GM18861 (cell line): ENCODE data around the gene MYL7.
"Not testable (repeated sequence)": the region's sequence is repeated elsewhere in the genome, so short reads cannot be mapped to it uniquely, and the experiment has no call there.

Experiments
- ATAC-seq: cut with Tn5 transposase; IDR thresholded peaks from one replicate; pipeline ENCODE4 v1.9.1; 2021; ENCODE audit not compliant: unreplicated experiment

MYL7 gene

GRCh38 chr7:44141221-44141850, at the start of gene MYL7:
Gene MYL7, minus strand, starts transcription at chr7:44141332. Its CDS starts 27 bp downstream, at chr7:44141305.
- ATAC-seq, result no peak

GRCh38 chr7:44189993-44190872, 49.1 kb upstream of the MYL7 start:
- no peak for ATAC-seq

GRCh38 chr7:44189286-44189992, 48.3 kb upstream of the MYL7 start, which contains the start of gene GCK:
Gene GCK, minus strand, starts transcription at chr7:44189439. Its CDS starts 486 bp downstream, at chr7:44188953.
- ATAC-seq, result no peak

- no peak for ATAC-seq
Measured at GRCh38 chr7:44188480-44189225, 47.5 kb upstream of the MYL7 start.

- ATAC-seq, result no peak
Measured at GRCh38 chr7:44187636-44188416, 46.7 kb upstream of the MYL7 start.

- no peak for ATAC-seq
Measured at GRCh38 chr7:44186736-44187135, 45.6 kb upstream of the MYL7 start.

GRCh38 chr7:44185729-44186128, 44.6 kb upstream of the MYL7 start:
- ATAC-seq, result no peak

GRCh38 chr7:44184873-44185446, 43.8 kb upstream of the MYL7 start:
- ATAC-seq, result no peak

- no peak for ATAC-seq
Measured at GRCh38 chr7:44184206-44184872, 43.2 kb upstream of the MYL7 start.

GRCh38 chr7:44183386-44183785, 42.3 kb upstream of the MYL7 start:
- no peak for ATAC-seq

GRCh38 chr7:44182827-44183226, 41.7 kb upstream of the MYL7 start:
- no peak for ATAC-seq

- ATAC-seq, result no peak
Measured at GRCh38 chr7:44180631-44181030, 39.5 kb upstream of the MYL7 start.

- ATAC-seq, result no peak
Measured at GRCh38 chr7:44177570-44178131, 36.5 kb upstream of the MYL7 start.

- ATAC-seq, result no peak
Measured at GRCh38 chr7:44176486-44176885, 35.4 kb upstream of the MYL7 start.

GRCh38 chr7:44175730-44176129, 34.6 kb upstream of the MYL7 start:
- ATAC-seq, result no peak

- ATAC-seq, result not testable (repeated sequence)
Measured at GRCh38 chr7:44174694-44174948, 33.5 kb upstream of the MYL7 start.

- ATAC-seq, result no peak
Measured at GRCh38 chr7:44173911-44174693, 33.0 kb upstream of the MYL7 start.

GRCh38 chr7:44172803-44173424, 31.8 kb upstream of the MYL7 start:
- ATAC-seq, result no peak
